Measurements from ENCODE around the gene DQX1. TPM values are rescaled to one million over a fixed set of nuclear protein-coding genes. Genes with fewer than 3 reads are reported as not detected.

Gene DQX1
- total and polyA plus RNA-seq, 9 of the 15 experiments (the other 6 are each of a cell fraction or from before 2014, with no cell fraction given): 0.04 to 0.38 (median 0.18) TPM; not detected in 1

- Histone ChIP-seq H2AFZ (ENCODE audit: low read depth, low read length) (0 out of 2 replicates have a peak overlapping the region, but pooled peaks have one; percentile 10), H4K20me1 (replicated peaks; ENCODE audit: control insufficient read depth, insufficient read depth, low read length) (no peaks in the 10 kb centered on the region), H3K36me3 (ENCODE audit: control insufficient read depth, insufficient read depth, low read length) (no peaks in the 10 kb centered on the region), H3K27me3 (ENCODE audit: control insufficient read depth in 2 of 2, insufficient read depth in 2 of 2, low read length in 2 of 2) (no peaks in the 10 kb centered on the region; a peak in 1 of 5 replicates), H3K4me1 (replicated peaks in 1 of 2; ENCODE audit: control insufficient read depth in 2 of 2, insufficient read depth in 2 of 2, low read length in 2 of 2) (peaks cover 0 to 12% of the 10 kb centered on the region in 2 experiments; a peak in 3 of 5 replicates), H3K79me2 (ENCODE audit: control insufficient read depth, insufficient read depth, low read length) (no peaks in the 10 kb centered on the region), H3K9me3 (replicated peaks; ENCODE audit: control insufficient read depth, insufficient read depth, low read depth, low read length) (no peaks in the 10 kb centered on the region), H3K27ac (ENCODE audit: extremely low read depth, low read depth, low read length) (no peak overlapping the region), H3K9ac (ENCODE audit: insufficient read depth in 1 of 2, low read depth in 2 of 2, low read length in 2 of 2) (no peak overlapping the region), H3K4me2 (ENCODE audit: insufficient read depth, low read length) (no peak overlapping the region), H3K9me1 (ENCODE audit: control insufficient read depth, insufficient read depth, low read length) (no peaks in the 10 kb centered on the region), H3K4me3 (no peak overlapping the region)
- intact Hi-C loops (cut with micrococcal nuclease): loop anchor here (5.0 kb wide), 1 partner anchor 67 kb away; no protein-coding TSS in a partner anchor
- 25% methylated on average over 1 of the region's 1 CpG for WGBS (ENCODE audit: insufficient coverage, low coverage, missing lambda C conversion rate)
- TF ChIP-seq RFX7 (CRISPR knock-in tag; IDR thresholded peaks at IDR 0.05) (no peak), PKNOX1 (IDR thresholded peaks at IDR 0.05) (0 out of 2 replicates have a peak, but pooled peaks have one; percentile 20), MEIS2 (IDR thresholded peaks at IDR 0.05; ENCODE audit: partially characterized antibody) (peak; percentile 9), ESRRA (IDR thresholded peaks at IDR 0.05; ENCODE audit: borderline replicate concordance, low read depth) (no peak), MCM3 (IDR thresholded peaks at IDR 0.05) (peak; percentile 81; the same call in 1 of the 2 replicates), DPF2 (IDR thresholded peaks at IDR 0.05) (peak; percentile 47; the same call in 1 of the 2 replicates)
- ATAC-seq (no peak), DNase-seq (ENCODE audit: extremely low read depth in 1 of 4, low spot score in 3 of 4) (no peak), FAIRE-seq (no peak)
- ChIA-PET CTCF (ENCODE audit: low intra/inter-chr PET ratio) (no interaction called here), POLR2A (interaction anchor here (0.8 kb wide), 1 partner anchor 11 kb away, joined by 3 read pairs; no protein-coding TSS in a partner anchor)
- BruUV-seq (replicated peaks): no TSS peak
- in situ Hi-C loops (cut with MboI): loop anchor here (5.0 kb wide), 1 partner anchor 82 kb away; no protein-coding TSS in a partner anchor
Measured at GRCh38 chr2:74569686-74570085, 43.7 kb upstream of the DQX1 start.

Data from K562 (cell line).